PC-9 (cell line): ENCODE results near the gene RARS1.

Experiments
- EZH2 ChIP-seq: fragments of 200-600 bp; sonication (generic); IDR thresholded peaks from 2 replicates; pipeline ENCODE4 v1.8.0; 2017; ENCODE audit warnings: antibody characterized with exemption, low read depth
- TF ChIP-seq, protein P1 (sequence below): fragments of 200-600 bp; sonication (generic); conservative IDR thresholded peaks from 2 replicates; pipeline ENCODE4 v1.6.1; 2017; ENCODE audit warnings: mixed run types, antibody characterized with exemption, mild to moderate bottlenecking, moderate library complexity

DNA sequence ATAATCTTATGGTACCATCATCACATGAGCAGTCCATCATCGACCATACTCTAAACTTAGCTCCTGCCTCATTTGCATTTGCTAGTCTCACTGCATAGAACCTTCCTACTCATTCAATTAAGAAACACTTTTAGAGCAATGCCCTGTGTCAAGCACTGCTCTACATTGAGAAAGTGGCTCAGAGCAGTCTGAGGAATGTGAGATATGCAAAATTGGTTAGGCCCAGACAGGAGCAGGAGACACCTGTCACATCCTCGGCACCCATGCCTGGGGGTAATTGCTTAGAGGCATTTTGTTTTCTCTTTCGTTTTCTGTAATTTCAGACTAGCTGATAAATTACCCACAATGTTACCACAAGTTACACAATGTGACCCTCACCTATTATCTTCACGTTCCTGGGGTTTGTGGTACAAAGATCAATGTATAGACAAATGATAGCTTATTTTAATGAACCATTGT lies 4.9 kb upstream of the RARS1 start:
- TF ChIP-seq, protein P1, sequence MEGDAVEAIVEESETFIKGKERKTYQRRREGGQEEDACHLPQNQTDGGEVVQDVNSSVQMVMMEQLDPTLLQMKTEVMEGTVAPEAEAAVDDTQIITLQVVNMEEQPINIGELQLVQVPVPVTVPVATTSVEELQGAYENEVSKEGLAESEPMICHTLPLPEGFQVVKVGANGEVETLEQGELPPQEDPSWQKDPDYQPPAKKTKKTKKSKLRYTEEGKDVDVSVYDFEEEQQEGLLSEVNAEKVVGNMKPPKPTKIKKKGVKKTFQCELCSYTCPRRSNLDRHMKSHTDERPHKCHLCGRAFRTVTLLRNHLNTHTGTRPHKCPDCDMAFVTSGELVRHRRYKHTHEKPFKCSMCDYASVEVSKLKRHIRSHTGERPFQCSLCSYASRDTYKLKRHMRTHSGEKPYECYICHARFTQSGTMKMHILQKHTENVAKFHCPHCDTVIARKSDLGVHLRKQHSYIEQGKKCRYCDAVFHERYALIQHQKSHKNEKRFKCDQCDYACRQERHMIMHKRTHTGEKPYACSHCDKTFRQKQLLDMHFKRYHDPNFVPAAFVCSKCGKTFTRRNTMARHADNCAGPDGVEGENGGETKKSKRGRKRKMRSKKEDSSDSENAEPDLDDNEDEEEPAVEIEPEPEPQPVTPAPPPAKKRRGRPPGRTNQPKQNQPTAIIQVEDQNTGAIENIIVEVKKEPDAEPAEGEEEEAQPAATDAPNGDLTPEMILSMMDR: no peak
- no peak for TF ChIP-seq EZH2
